GM18909 (cell line): Measurements from ENCODE around the gene COPZ2.
A peak's percentile ranks its signal among the peaks of the same experiment; 100 is the strongest.
"Not testable (repeated sequence)": the region's sequence is repeated elsewhere in the genome, so short reads cannot be mapped to it uniquely, and the experiment has no call there.

Experiments used
- ATAC-seq: cut with Tn5 transposase; IDR thresholded peaks from one replicate; pipeline ENCODE4 v1.9.1; 2021; ENCODE audit warnings: mild to moderate bottlenecking; ENCODE audit not compliant: unreplicated experiment, poor library complexity

The COPZ2 gene

DNA sequence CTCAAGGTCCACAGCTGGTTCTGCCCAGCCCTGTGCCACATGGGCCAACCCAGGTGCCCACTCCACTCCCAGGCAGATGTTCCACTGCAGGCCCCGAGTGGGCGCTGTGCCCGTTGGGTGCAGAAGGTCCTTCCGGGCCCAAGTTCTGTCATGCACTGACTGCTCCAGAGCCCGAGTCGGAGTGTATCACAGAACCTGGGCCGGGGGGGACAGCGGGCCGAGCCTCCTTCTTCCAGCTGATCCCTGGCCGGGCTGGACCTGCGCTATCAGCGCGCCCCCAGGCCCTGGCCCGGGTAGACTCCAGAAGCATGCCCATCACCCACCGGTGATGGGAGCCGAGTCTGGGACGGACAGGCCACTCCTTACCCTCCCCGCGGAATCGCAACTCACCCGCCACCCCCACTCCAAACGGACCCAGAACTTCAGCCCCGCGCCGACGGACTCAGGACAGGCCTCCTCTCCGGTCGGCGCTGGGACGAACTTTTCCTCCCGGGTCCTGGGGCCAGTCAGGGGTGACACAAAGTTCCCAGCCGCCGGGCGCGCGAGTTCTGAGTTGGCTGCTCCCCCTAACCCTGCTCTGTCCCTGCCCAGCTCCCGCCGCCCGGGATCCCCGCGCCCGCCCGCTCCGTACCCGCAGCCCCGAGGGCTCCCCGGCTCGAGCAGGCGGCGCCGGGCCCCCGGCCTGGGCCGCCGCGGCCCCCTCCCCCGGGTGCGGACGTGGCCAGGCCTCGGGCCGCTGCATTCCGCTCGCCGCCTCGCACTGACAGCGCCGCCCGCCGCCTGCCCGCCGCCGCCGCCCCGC, at the start of gene COPZ2:
COPZ2 (minus strand) TSS at position 762 of the 802 bp plus-strand sequence; CDS start at position 742, 20 bp downstream.
- peak; percentile 50 for ATAC-seq

DNA sequence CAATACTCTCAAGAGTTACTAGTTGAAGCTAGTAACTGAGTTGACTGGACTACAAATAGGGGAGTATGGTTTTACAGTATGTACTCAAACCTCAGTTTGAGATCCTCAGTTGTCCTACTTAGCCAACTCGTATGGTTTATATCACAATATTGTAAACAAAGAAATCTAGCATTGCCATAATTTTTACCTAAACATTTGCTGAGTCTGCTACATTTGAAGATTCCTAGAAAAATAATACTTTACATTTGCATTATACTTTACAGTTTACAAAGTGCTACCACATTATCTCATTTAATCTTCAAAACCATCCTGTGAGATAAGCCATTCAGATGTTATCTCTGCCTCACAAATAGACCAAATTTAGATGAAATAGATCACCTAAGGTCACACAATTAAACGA, 47.3 kb upstream of the COPZ2 start:
- no peak for ATAC-seq

DNA sequence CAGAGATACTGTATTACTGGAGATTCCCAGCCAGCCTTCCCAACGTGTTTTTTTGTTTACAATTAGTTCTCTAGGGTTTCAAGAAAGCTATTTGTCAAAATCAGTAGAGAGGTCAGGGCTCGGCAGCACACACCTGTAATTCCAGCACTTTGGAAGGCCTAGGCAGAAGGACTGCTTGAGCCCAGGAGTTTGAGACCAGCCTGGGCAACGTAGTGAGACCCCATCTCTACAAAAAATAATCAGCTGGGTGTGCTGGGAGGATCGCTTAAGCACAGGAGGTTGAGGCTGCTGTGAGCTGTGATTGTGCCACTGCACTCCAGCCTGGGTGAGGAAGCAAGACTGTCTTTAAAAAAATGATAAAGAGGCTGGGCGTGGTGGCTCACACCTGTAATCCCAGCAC, 44.3 kb upstream of the COPZ2 start:
- ATAC-seq, result no peak

DNA sequence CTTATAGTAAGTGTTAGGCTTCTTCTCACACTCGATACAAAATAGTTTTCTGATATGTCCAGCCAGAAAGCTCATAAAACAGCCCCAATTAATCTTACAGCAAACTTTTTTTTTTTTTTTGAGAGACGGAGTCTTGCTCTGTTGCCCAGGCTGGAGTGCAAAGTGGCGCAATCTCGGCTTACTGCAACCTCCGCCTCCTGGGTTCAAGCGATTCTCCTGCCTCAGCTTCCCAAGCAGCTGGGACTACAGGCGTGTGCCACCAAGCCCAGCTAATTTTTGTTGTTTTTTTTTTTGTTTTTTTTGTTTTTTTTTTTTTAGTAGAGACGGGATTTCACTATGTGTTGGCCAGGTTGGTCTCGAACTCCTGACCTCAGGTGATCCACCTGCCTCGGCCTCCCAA, 39.6 kb upstream of the COPZ2 start:
- not testable (repeated sequence) for ATAC-seq

- no peak for ATAC-seq
These were observed 36.9 kb upstream of the COPZ2 start for GRCh38 chr17:48074322-48075081.

- not testable (repeated sequence) for ATAC-seq
These were observed 36.0 kb upstream of the COPZ2 start for GRCh38 chr17:48073566-48074094.

- ATAC-seq, result not testable (repeated sequence)
These were observed 35.2 kb upstream of the COPZ2 start for GRCh38 chr17:48072811-48073210.

- ATAC-seq, result no peak
These were observed 34.1 kb upstream of the COPZ2 start for GRCh38 chr17:48071654-48072053.

- ATAC-seq, result no peak
These were observed 32.6 kb upstream of the COPZ2 start for GRCh38 chr17:48070195-48070594.

GRCh38 chr17:48068491-48068961, 30.9 kb upstream of the COPZ2 start:
- ATAC-seq, result no peak

DNA sequence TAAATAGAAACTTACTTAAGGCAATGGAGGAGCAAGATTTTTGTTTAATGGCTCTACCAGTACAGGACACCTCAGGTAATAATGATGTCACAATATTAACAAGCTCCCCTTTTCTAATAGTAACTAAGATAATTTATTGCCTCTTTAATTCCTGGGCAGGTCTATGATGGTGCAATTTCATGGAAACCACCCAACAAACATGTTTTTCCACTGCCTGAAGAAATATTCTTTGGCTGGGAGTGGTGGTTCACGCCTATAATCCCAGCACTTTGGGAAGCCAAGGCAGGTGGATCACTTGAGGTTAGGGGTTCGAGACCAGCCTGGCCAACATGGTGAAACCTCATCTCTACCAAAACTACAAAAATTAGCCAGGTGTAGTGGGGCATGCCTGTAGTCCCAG, 30.2 kb upstream of the COPZ2 start:
- ATAC-seq, result not testable (repeated sequence)

GRCh38 chr17:48067245-48067644, 29.6 kb upstream of the COPZ2 start:
- ATAC-seq, result no peak

GRCh38 chr17:48066656-48067055, 29.1 kb upstream of the COPZ2 start:
- no peak for ATAC-seq

- no peak for ATAC-seq
These were observed 28.6 kb upstream of the COPZ2 start for GRCh38 chr17:48066192-48066591.

DNA sequence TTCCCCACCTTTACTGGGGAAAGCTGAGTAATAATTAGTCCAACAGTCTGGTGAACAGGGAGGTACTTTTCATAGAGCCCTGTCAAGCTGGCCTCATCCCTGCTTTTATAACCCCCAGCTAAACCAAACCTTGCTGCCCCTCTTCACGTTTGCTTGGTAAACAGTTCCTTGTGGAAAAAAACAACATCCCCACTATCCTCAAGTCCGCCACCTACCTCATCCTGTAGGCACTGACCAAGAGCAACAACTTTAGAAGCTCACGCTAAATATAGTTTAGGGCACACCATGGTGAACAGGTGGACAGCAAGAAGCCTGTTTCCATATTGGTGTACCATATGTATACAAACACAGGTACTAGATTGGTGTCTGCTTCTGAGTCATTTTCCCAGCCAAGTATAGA, 27.0 kb upstream of the COPZ2 start:
- ATAC-seq, result no peak

- no peak for ATAC-seq
These were observed 24.7 kb upstream of the COPZ2 start for GRCh38 chr17:48062273-48062672.

DNA sequence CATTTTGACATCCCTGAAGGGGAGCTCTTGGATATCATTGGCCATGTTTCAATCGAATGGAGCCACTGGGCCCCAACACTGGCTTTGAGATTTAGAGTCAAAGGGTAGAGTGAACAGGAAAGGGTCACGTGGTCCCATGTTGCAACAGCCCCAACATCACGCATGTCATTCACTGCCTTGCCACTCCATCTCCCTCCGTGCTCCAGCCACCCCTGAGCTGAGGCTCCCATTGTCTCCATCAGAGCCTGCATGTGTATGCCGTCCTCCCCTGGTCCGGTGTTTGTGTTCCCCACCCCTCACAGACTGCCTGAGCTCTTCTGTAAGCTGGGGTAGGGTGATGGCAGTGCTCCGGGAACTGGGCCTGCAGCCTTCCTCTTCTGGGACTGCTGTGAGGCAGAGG, 22.7 kb upstream of the COPZ2 start:
- ATAC-seq, result no peak

DNA sequence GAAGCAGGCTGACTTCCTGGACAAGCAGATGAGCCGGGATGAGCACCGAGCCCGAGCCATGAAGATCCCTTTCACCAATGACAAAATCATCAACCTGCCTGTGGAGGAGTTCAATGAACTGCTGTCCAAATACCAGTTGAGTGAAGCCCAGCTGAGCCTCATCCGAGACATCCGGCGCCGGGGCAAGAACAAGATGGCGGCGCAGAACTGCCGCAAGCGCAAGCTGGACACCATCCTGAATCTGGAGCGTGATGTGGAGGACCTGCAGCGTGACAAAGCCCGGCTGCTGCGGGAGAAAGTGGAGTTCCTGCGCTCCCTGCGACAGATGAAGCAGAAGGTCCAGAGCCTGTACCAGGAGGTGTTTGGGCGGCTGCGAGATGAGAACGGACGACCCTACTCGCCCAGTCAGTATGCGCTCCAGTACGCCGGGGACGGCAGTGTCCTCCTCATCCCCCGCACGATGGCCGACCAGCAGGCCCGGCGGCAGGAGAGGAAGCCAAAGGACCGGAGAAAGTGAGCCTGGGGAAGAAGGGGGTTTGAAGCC, 21.6 kb upstream of the COPZ2 start:
- ATAC-seq, result no peak

DNA sequence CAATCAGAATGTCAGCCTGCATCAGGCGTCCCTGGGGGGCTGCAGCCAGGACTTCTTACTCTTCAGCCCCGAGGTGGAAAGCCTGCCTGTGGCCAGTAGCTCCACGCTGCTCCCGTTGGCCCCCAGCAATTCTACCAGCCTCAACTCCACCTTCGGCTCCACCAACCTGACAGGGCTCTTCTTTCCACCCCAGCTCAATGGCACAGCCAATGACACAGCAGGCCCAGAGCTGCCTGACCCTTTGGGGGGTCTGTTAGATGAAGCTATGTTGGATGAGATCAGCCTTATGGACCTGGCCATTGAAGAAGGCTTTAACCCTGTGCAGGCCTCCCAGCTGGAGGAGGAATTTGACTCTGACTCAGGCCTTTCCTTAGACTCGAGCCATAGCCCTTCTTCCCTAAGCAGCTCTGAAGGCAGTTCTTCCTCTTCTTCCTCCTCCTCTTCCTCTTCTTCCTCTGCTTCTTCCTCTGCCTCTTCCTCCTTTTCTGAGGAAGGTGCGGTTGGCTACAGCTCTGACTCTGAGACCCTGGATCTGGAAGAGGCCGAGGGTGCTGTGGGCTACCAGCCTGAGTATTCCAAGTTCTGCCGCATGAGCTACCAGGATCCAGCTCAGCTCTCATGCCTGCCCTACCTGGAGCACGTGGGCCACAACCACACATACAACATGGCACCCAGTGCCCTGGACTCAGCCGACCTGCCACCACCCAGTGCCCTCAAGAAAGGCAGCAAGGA, 21.0 kb upstream of the COPZ2 start:
- no peak for ATAC-seq

GRCh38 chr17:48057626-48058025, 20.0 kb upstream of the COPZ2 start:
- no peak for ATAC-seq
